ENCODE measurements around the gene DNAJB8.

DNA sequence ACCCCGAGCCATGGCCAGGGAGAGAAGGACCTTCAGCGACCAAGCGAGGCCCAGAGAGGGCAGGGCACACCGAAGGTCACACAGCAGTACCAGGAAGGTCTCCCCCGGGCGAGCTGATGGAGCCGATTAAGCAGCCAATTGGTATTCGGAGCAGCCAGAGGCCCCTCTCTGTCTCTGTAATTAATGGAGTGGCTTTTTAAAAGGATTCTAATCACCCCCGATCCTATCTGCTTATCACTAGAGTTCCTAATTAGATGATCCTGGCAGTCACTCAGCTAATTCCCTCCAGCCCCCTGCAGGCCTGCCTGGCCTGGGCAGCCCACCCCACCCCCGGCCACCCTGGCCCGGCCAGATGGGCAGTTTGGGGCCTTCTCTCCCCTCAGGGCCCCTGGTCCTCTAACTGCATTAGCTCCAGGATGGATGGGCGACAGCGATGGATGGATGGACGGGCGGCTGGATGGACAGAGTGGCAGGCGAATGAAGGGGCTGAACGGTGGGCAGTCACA lies 1.6 kb upstream of the DNAJB8 start:
- TF ChIP-seq, protein P1, sequence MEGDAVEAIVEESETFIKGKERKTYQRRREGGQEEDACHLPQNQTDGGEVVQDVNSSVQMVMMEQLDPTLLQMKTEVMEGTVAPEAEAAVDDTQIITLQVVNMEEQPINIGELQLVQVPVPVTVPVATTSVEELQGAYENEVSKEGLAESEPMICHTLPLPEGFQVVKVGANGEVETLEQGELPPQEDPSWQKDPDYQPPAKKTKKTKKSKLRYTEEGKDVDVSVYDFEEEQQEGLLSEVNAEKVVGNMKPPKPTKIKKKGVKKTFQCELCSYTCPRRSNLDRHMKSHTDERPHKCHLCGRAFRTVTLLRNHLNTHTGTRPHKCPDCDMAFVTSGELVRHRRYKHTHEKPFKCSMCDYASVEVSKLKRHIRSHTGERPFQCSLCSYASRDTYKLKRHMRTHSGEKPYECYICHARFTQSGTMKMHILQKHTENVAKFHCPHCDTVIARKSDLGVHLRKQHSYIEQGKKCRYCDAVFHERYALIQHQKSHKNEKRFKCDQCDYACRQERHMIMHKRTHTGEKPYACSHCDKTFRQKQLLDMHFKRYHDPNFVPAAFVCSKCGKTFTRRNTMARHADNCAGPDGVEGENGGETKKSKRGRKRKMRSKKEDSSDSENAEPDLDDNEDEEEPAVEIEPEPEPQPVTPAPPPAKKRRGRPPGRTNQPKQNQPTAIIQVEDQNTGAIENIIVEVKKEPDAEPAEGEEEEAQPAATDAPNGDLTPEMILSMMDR (conservative IDR thresholded peaks at IDR 0.05; ENCODE audit: low read depth, low read length): no peak
- TF ChIP-seq EZH2phosphoT487 (IDR thresholded peaks at IDR 0.05; ENCODE audit: borderline replicate concordance, low read length): no peak

Measured in PC-3 (cell line).